Osteoblast (primary cell): ENCODE results near the gene CACNA2D1. TPM values are rescaled to one million over a fixed set of nuclear protein-coding genes. Genes with fewer than 3 reads are reported as not detected.

Experiments
- DNase-seq: peaks from one replicate; pipeline ENCODE4 v3.0.0; 2011; ENCODE audit warnings: low spot score, mixed read lengths; ENCODE audit not compliant: insufficient read length; ENCODE audit errors: missing footprints
- H2AFZ ChIP-seq: 2 replicates; pipeline ENCODE4 v1.6.0; 2011; ENCODE audit warnings: mild to moderate bottlenecking, low read length
- H3K27ac ChIP-seq: 2 replicates; pipeline ENCODE4 v1.5.1; 2011; ENCODE audit warnings: mild to moderate bottlenecking, low read depth, low read length, moderate library complexity
- H3K27me3 ChIP-seq: 2 replicates; pipeline ENCODE4 v1.6.0; 2012; ENCODE audit warnings: mild to moderate bottlenecking, control low read depth, inconsistent platforms, low read length, moderate library complexity; ENCODE audit not compliant: insufficient read depth
- H3K36me3 ChIP-seq: 2 replicates; pipeline ENCODE4 v1.5.1; 2011; ENCODE audit warnings: mild to moderate bottlenecking, low read length, control low read depth, moderate library complexity; ENCODE audit not compliant: insufficient read depth
- H3K4me1 ChIP-seq: 2 replicates; pipeline ENCODE4 v1.5.1; 2011; ENCODE audit warnings: mild to moderate bottlenecking, low read length, control low read depth, moderate library complexity; ENCODE audit not compliant: insufficient read depth
- H3K4me2 ChIP-seq: 2 replicates; pipeline ENCODE4 v1.6.0; 2011; ENCODE audit warnings: mild to moderate bottlenecking, low read length; ENCODE audit not compliant: insufficient read depth
- H3K4me3 ChIP-seq: fragments of 200-600 bp; sonication (generic); 3 replicates; pipeline ENCODE4 v1.5.1; 2012; ENCODE audit warnings: mild to moderate bottlenecking, low read length, inconsistent platforms; ENCODE audit not compliant: insufficient read depth
- H3K79me2 ChIP-seq: 2 replicates; pipeline ENCODE4 v1.6.0; 2012; ENCODE audit warnings: mild to moderate bottlenecking, low read length, control low read depth, inconsistent platforms; ENCODE audit not compliant: insufficient read depth
- H3K9me3 ChIP-seq: 2 replicates; pipeline ENCODE4 v1.5.1; 2011; ENCODE audit warnings: low read depth, low read length, control low read depth
- H4K20me1 ChIP-seq: 2 replicates; pipeline ENCODE4 v1.6.0; 2012; ENCODE audit warnings: mild to moderate bottlenecking, low read length, control low read depth; ENCODE audit not compliant: insufficient read depth
- total RNA-seq: library from RNA; depleted of rRNA; stranded (reverse); fragments of >200 nt; gene quantifications from 2 replicates; pipeline ENCODE4 v1.2.3, GENCODE V29; 2012
- TF ChIP-seq, protein P1 (sequence below): IDR thresholded peaks from 2 replicates; pipeline ENCODE4 v1.5.1; 2011; ENCODE audit warnings: mild to moderate bottlenecking, low read depth, low read length, moderate library complexity; ENCODE audit errors: extremely low read depth

The CACNA2D1 gene
- total RNA-seq, 1 donor, result 145 TPM

DNA sequence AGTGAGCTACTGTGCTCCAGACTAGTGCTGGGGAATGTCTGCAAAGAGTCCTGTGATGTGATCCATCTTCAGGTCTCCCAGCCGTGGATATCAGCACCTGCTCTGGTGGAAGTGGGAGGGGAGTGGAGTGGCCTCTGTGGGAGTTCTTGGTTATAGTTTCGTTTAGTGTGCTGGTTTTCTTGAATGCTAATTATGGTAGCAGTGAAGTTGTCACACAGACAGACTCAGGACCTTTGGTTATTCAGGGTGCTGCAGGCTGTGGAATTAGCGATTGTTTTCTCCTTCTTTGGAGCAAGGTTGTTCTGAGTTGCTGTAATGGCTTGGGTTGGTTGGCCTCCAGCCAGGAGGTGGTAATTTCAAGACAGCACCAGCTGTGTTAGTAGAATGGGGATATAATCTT lies 541.0 kb downstream of the CACNA2D1 start:
- peaks cover 2% of the 10 kb centered on the region for H3K9me3 ChIP-seq
- H3K27me3 ChIP-seq, result no peaks in the 10 kb centered on the region
- no peak overlapping the region for H3K27ac ChIP-seq
- no peaks in the 10 kb centered on the region for H3K4me1 ChIP-seq
- DNase-seq, result no peak
- no peak overlapping the region for H3K4me2 ChIP-seq
- H3K36me3 ChIP-seq, result no peaks in the 10 kb centered on the region
- no peak overlapping the region for H2AFZ ChIP-seq
- TF ChIP-seq, protein P1, sequence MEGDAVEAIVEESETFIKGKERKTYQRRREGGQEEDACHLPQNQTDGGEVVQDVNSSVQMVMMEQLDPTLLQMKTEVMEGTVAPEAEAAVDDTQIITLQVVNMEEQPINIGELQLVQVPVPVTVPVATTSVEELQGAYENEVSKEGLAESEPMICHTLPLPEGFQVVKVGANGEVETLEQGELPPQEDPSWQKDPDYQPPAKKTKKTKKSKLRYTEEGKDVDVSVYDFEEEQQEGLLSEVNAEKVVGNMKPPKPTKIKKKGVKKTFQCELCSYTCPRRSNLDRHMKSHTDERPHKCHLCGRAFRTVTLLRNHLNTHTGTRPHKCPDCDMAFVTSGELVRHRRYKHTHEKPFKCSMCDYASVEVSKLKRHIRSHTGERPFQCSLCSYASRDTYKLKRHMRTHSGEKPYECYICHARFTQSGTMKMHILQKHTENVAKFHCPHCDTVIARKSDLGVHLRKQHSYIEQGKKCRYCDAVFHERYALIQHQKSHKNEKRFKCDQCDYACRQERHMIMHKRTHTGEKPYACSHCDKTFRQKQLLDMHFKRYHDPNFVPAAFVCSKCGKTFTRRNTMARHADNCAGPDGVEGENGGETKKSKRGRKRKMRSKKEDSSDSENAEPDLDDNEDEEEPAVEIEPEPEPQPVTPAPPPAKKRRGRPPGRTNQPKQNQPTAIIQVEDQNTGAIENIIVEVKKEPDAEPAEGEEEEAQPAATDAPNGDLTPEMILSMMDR, result no peak
- no peaks in the 10 kb centered on the region for H4K20me1 ChIP-seq
- no peaks in the 10 kb centered on the region for H3K79me2 ChIP-seq
- no peak overlapping the region for H3K4me3 ChIP-seq
